Astrocyte (in vitro differentiated cells and primary cell): ENCODE measurements around the gene MUC21.

ENCODE experiments used
- CTCF ChIP-seq: IDR thresholded peaks from 2 replicates; pipeline ENCODE4 v1.5.1; 2011; ENCODE audit warnings: low read depth, mild to moderate bottlenecking, inconsistent platforms, low read length, moderate library complexity; ENCODE audit not compliant: insufficient read depth
- EZH2 ChIP-seq: IDR thresholded peaks from 2 replicates; pipeline ENCODE4 v1.6.1; 2012; ENCODE audit warnings: mild to moderate bottlenecking, low read length, inconsistent platforms; ENCODE audit not compliant: insufficient read depth

- TF ChIP-seq CTCF: no peak
- TF ChIP-seq EZH2: no peak
These were observed 33.3 kb downstream of the MUC21 start for GRCh38 chr6:31016659-31017299.
